ENCODE data around the gene PAMR1. TPM values are rescaled to one million over a fixed set of nuclear protein-coding genes. Genes with fewer than 3 reads are reported as not detected.
"Not testable (repeated sequence)": the region's sequence is repeated elsewhere in the genome, so short reads cannot be mapped to it uniquely, and the experiment has no call there.

PAMR1 gene
- total RNA-seq, 1 donor from 2014 or later: 0.82 TPM

DNA sequence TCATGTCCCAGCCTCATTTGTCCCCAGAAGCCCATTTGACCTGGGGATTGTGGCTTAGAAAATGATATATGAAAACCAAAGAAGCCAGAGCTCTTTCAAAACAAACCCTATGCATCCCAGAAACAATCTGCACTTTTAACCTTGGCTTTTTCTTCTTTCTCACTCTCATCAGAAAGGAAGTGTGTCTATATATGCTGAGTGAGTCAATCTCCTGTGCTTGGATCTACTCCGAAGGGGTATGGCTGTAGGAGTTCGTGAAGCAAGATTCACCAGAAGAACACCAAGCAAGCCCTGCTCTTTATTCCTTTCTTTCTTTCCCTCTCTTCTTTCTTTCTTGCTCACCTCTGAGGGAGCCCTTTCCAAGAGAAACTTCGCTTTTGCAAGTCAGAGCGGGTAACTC, 636 bp downstream of the PAMR1 start:
- Mint-ChIP-seq H3K27ac (ENCODE audit: unreplicated experiment) (no peak overlapping the region), H3K27me3 (ENCODE audit: unreplicated experiment) (peaks cover 7% of the 10 kb centered on the region), H3K4me1 (ENCODE audit: unreplicated experiment) (peaks cover 14% of the 10 kb centered on the region), H3K4me3 (ENCODE audit: unreplicated experiment) (no peak overlapping the region), H3K36me3 (ENCODE audit: low read depth, unreplicated experiment) (no peaks in the 10 kb centered on the region), H3K9me3 (ENCODE audit: unreplicated experiment) (no peaks in the 10 kb centered on the region)
- TF ChIP-seq, protein P1, sequence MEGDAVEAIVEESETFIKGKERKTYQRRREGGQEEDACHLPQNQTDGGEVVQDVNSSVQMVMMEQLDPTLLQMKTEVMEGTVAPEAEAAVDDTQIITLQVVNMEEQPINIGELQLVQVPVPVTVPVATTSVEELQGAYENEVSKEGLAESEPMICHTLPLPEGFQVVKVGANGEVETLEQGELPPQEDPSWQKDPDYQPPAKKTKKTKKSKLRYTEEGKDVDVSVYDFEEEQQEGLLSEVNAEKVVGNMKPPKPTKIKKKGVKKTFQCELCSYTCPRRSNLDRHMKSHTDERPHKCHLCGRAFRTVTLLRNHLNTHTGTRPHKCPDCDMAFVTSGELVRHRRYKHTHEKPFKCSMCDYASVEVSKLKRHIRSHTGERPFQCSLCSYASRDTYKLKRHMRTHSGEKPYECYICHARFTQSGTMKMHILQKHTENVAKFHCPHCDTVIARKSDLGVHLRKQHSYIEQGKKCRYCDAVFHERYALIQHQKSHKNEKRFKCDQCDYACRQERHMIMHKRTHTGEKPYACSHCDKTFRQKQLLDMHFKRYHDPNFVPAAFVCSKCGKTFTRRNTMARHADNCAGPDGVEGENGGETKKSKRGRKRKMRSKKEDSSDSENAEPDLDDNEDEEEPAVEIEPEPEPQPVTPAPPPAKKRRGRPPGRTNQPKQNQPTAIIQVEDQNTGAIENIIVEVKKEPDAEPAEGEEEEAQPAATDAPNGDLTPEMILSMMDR (IDR thresholded peaks at IDR 0.05; ENCODE audit: unreplicated experiment): no peak
- no peak for DNase-seq (ENCODE audit: low spot score)

DNA sequence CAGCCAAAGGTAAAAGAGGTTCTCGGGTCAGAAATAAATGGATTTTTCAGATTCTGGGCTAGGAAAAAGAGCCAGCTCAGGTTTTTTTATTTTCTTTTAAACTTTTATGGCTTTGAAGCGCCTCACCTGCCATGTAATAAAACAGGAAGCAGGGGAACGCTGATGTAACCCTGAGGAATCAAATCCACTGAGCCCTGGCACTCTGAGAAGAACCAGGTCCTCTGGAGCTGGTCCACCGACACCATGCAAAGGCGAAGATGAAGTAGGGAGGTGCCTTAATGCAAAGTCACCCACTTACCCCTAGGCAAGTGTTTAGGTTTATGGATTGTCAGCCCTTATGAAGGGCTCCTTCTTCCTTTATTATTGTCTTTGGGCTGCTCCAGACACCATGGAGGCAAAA, 1.6 kb downstream of the PAMR1 start:
- H3K27me3 Mint-ChIP-seq (ENCODE audit: unreplicated experiment): peaks cover 7% of the 10 kb centered on the region
- H3K4me3 Mint-ChIP-seq (ENCODE audit: unreplicated experiment): no peak overlapping the region
- TF ChIP-seq, protein P1 (IDR thresholded peaks at IDR 0.05; ENCODE audit: unreplicated experiment): no peak
- H3K36me3 Mint-ChIP-seq (ENCODE audit: low read depth, unreplicated experiment): no peaks in the 10 kb centered on the region
- DNase-seq (ENCODE audit: low spot score): no peak
- H3K9me3 Mint-ChIP-seq (ENCODE audit: unreplicated experiment): no peaks in the 10 kb centered on the region
- H3K4me1 Mint-ChIP-seq (ENCODE audit: unreplicated experiment): peaks cover 14% of the 10 kb centered on the region
- H3K27ac Mint-ChIP-seq (ENCODE audit: unreplicated experiment): no peak overlapping the region

DNA sequence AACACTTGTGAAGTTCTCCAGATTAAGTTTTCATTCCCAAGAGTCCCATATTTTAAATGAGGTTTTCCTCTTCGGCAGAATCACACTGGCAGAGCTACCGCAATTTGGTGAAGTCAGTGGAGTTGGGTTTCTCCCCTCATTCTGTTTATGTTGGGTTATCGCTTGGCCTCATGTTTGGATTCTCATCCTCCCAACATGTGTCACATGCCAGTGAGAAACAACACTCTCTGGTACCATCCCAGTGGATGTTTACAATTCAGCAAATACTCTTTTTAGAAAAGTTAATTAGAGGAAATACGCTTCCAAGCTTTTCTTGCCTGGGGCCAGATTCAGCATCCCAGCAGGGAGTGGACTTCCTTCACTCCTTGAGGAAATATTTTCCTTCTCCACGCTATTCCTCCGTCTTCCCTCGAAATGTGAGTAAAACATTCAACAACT, 2.1 kb downstream of the PAMR1 start:
- Mint-ChIP-seq H3K27me3 (ENCODE audit: unreplicated experiment) (peaks cover 7% of the 10 kb centered on the region), H3K9me3 (ENCODE audit: unreplicated experiment) (no peaks in the 10 kb centered on the region), H3K4me3 (ENCODE audit: unreplicated experiment) (no peak overlapping the region), H3K36me3 (ENCODE audit: low read depth, unreplicated experiment) (no peaks in the 10 kb centered on the region), H3K27ac (ENCODE audit: unreplicated experiment) (no peak overlapping the region), H3K4me1 (ENCODE audit: unreplicated experiment) (peaks cover 14% of the 10 kb centered on the region)
- TF ChIP-seq, protein P1 (IDR thresholded peaks at IDR 0.05; ENCODE audit: unreplicated experiment): no peak
- no peak for DNase-seq (ENCODE audit: low spot score)

DNA sequence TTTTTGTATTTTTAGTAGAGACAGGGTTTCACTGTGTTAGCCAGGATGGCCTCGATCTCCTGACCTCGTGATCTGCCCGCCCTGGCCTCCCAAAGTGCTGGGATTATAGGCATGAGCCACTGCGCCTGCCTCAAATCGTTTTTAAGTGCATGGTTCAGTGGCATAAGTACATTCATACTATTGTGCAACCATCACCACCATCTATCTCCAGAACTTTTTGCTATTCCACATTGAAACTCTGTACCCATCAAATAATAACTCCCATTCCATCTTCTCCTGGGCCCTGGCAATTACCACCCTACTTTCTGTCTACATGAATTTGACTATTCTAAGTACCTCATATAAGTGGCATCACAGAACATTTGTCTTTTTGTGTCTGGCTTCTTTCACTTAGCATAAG, 3.3 kb downstream of the PAMR1 start:
- not testable (repeated sequence) for H3K27me3 Mint-ChIP-seq (ENCODE audit: unreplicated experiment); H3K4me3 Mint-ChIP-seq (ENCODE audit: unreplicated experiment); H3K9me3 Mint-ChIP-seq (ENCODE audit: unreplicated experiment); H3K36me3 Mint-ChIP-seq (ENCODE audit: low read depth, unreplicated experiment); DNase-seq (ENCODE audit: low spot score); H3K27ac Mint-ChIP-seq (ENCODE audit: unreplicated experiment)
- H3K4me1 Mint-ChIP-seq (ENCODE audit: unreplicated experiment): peaks cover 14% of the 10 kb centered on the region

GRCh38 chr11:35520376-35520775, 5.0 kb downstream of the PAMR1 start:
- H3K4me3 Mint-ChIP-seq (ENCODE audit: unreplicated experiment): no peak overlapping the region
- peaks cover 8% of the 10 kb centered on the region for H3K4me1 Mint-ChIP-seq (ENCODE audit: unreplicated experiment)
- no peaks in the 10 kb centered on the region for H3K9me3 Mint-ChIP-seq (ENCODE audit: unreplicated experiment)
- H3K27ac Mint-ChIP-seq (ENCODE audit: unreplicated experiment): no peak overlapping the region
- no peaks in the 10 kb centered on the region for H3K27me3 Mint-ChIP-seq (ENCODE audit: unreplicated experiment)
- TF ChIP-seq, protein P1 (IDR thresholded peaks at IDR 0.05; ENCODE audit: unreplicated experiment): no peak
- DNase-seq (ENCODE audit: low spot score): no peak
- no peaks in the 10 kb centered on the region for H3K36me3 Mint-ChIP-seq (ENCODE audit: low read depth, unreplicated experiment)

- no peaks in the 10 kb centered on the region for H3K36me3 Mint-ChIP-seq (ENCODE audit: low read depth, unreplicated experiment)
- peaks cover 4% of the 10 kb centered on the region for H3K4me1 Mint-ChIP-seq (ENCODE audit: unreplicated experiment)
Observed at GRCh38 chr11:35518766-35519165, 6.7 kb downstream of the PAMR1 start.

More at GRCh38 chr11:35518766-35519165, 6.7 kb downstream of the PAMR1 start:
- no peaks in the 10 kb centered on the region for H3K9me3 Mint-ChIP-seq (ENCODE audit: unreplicated experiment)
- TF ChIP-seq, protein P1 (IDR thresholded peaks at IDR 0.05; ENCODE audit: unreplicated experiment): no peak
- no peaks in the 10 kb centered on the region for H3K27me3 Mint-ChIP-seq (ENCODE audit: unreplicated experiment)
- H3K4me3 Mint-ChIP-seq (ENCODE audit: unreplicated experiment): no peak overlapping the region
- no peak overlapping the region for H3K27ac Mint-ChIP-seq (ENCODE audit: unreplicated experiment)
- DNase-seq (ENCODE audit: low spot score): no peak
